Motor neuron (in vitro differentiated cells): ENCODE results near the gene TUBA4A. TPM values are rescaled to one million over a fixed set of nuclear protein-coding genes. Genes with fewer than 3 reads are reported as not detected.
A peak's percentile ranks its signal among the peaks of the same experiment; 100 is the strongest.

Experiments used
- ATAC-seq, 8 experiments: fragments of 200-7000 bp; cut with Tn5 transposase; replicated peaks in 6 of 8; 2 replicates each; pipeline ENCODE4 v1.8.0; 2021; ENCODE audit warnings: mild to moderate bottlenecking in 8 of 8, moderate library complexity in 8 of 8
- H3K27ac ChIP-seq, 2 donors: fragments of 250-450 bp; sonication (Bioruptor Pico); 2 replicates each; pipeline ENCODE4 v1.9.0; 2021; ENCODE audit warnings: antibody characterized with exemption in 2 of 2, mild to moderate bottlenecking in 2 of 2, moderate library complexity in 1 of 2
- H3K4me1 ChIP-seq, 2 donors: fragments of 250-450 bp; sonication (Bioruptor Pico); replicated peaks in 1 of 2; 2 replicates each; pipeline ENCODE4 v1.6.1; 2021; ENCODE audit warnings: antibody characterized with exemption in 2 of 2, mild to moderate bottlenecking in 2 of 2, moderate library complexity in 1 of 2
- H3K4me3 ChIP-seq, 5 donors: fragments of 250-450 bp; sonication (Bioruptor Pico); 2 replicates each; pipeline ENCODE4 v1.9.0; 2021; ENCODE audit warnings: antibody characterized with exemption in 5 of 5, mild to moderate bottlenecking in 5 of 5, moderate library complexity in 4 of 5
- WGBS, 10 experiments: fragments of 450-650 bp; shearing (Covaris generic); methylation state at CpG; one replicate each; pipeline ENCODE4 v1.0.0; 2022; 5-methylcytosine and 5-hydroxymethylcytosine counted together
- in situ Hi-C, 9 experiments: fragments of 400-800 bp; cut with MboI; loops; one replicate each; pipeline ENCODE4 v1.15.0; 2021; ENCODE audit warnings: low sequenced_read_pairs in 9 of 9, low pct_unique_long_range_greater_than_20kb in 2 of 9; ENCODE audit not compliant: unreplicated experiment in 9 of 9
- total RNA-seq, 8 experiments: library from RNA; unstranded; fragments of 300-600 nt; gene quantifications; 2 replicates each; pipeline versions ENCODE4 v1.2.3 to v1.2.4, GENCODE V29; 2022

The TUBA4A gene
- total RNA-seq, 8 experiments from 2014 or later = 2.3 to 23.4 (median 4.7) TPM

GRCh38 chr2:219234331-219234730, 19.4 kb downstream of the TUBA4A start:
- whole genome bisulfite sequencing, 10 experiments = 80 to 100% (median 88%) methylated on average over 1 to 3 of the region's 3 CpGs; no CpG with 5 or more reads in 4 of the 10 experiments

GRCh38 chr2:219230059-219230540, 23.6 kb downstream of the TUBA4A start:
- in situ Hi-C loops = no loop called here
- peak in 5 of 8 experiments; percentile 1 to 14 (median 6) for ATAC-seq
- 0 to 10% (median 2%) methylated on average over 2 to 20 of the region's 24 CpGs; no CpG with 5 or more reads in 2 of the 10 experiments for WGBS, 10 experiments

More at GRCh38 chr2:219234331-219234730, 19.4 kb downstream of the TUBA4A start:
- H3K27ac ChIP-seq = no peak overlapping the region
- H3K4me3 ChIP-seq = no peak overlapping the region
- ATAC-seq = no peak
- peaks cover 6 to 8% of the 10 kb centered on the region in 2 donors for H3K4me1 ChIP-seq
- in situ Hi-C loops = no loop called here

GRCh38 chr2:219229305-219230058, 24.2 kb downstream of the TUBA4A start, which contains the start of the genes ANKZF1 and ATG9A:
Gene ANKZF1 (plus strand): TSS chr2:219229806. CDS start chr2:219230258, 452 bp downstream.
Gene ATG9A (minus strand): TSS chr2:219229636. CDS start chr2:219228024, 1,612 bp downstream.
- WGBS, 10 experiments = 0 to 7% (median 1%) methylated on average over 1 to 26 of the region's 80 CpGs; no CpG with 5 or more reads in 3 of the 10 experiments
- H3K4me3 ChIP-seq = peak within 1 kb of the TSS; percentile 55 to 90 (median 87)
- H3K27ac ChIP-seq = peak within 1 kb of the TSS; percentile 92 to 95
- H3K4me1 ChIP-seq = peaks cover 17 to 18% of the 10 kb centered on the region in 2 donors
- in situ Hi-C loops = no loop called here
- ATAC-seq = peak; percentile 93 to 98 (median 97)

More at GRCh38 chr2:219230059-219230540, 23.6 kb downstream of the TUBA4A start:
- H3K4me1 ChIP-seq = peaks cover 17 to 18% of the 10 kb centered on the region in 2 donors
- H3K27ac ChIP-seq = peak overlapping the region; percentile 62 to 68
- peak overlapping the region; percentile 55 to 90 (median 87) for H3K4me3 ChIP-seq

GRCh38 chr2:219228911-219229304, 24.8 kb downstream of the TUBA4A start:
- ATAC-seq = peak in 2 of 8 experiments; percentile 10 to 12
- Histone ChIP-seq H3K4me1 (peaks cover 17 to 18% of the 10 kb centered on the region in 2 donors), H3K4me3 (peak overlapping the region; percentile 55 to 90 (median 87)), H3K27ac (peak overlapping the region; percentile 92 to 95)
- WGBS, 10 experiments = 0 to 20% (median 0%) methylated on average over 1 to 4 of the region's 19 CpGs; no CpG with 5 or more reads in 6 of the 10 experiments
- in situ Hi-C loops = no loop called here

GRCh38 chr2:219228041-219228910, 25.4 kb downstream of the TUBA4A start:
- H3K4me1 ChIP-seq = peaks cover 17 to 18% of the 10 kb centered on the region in 2 donors
- 0 to 100% (median 45%) methylated on average over 1 to 5 of the region's 7 CpGs; no CpG with 5 or more reads in 2 of the 10 experiments for WGBS, 10 experiments
- peak overlapping the region; percentile 55 to 90 (median 87) for H3K4me3 ChIP-seq
- in situ Hi-C loops = no loop called here
- no peak for ATAC-seq
- peak overlapping the region; percentile 92 to 95 for H3K27ac ChIP-seq

- no peak for ATAC-seq
- WGBS, 10 experiments = 80 to 100% (median 98%) methylated on average over 1 to 3 of the region's 3 CpGs; no CpG with 5 or more reads in 2 of the 10 experiments
- in situ Hi-C loops = no loop called here
Observed at GRCh38 chr2:219225350-219225749, 28.4 kb downstream of the TUBA4A start.

GRCh38 chr2:219223831-219224610, 29.7 kb downstream of the TUBA4A start:
- in situ Hi-C loops = no loop called here
- ATAC-seq = no peak
- no peak overlapping the region for H3K4me3 ChIP-seq
- H3K4me1 ChIP-seq = peaks cover 16% of the 10 kb centered on the region in 2 donors
- no peak overlapping the region for H3K27ac ChIP-seq
- WGBS, 10 experiments = 81 to 100% (median 92%) methylated on average over 3 to 21 of the region's 31 CpGs; no CpG with 5 or more reads in 2 of the 10 experiments

More at GRCh38 chr2:219225350-219225749, 28.4 kb downstream of the TUBA4A start:
- Histone ChIP-seq H3K4me1 (peaks cover 10 to 11% of the 10 kb centered on the region in 2 donors), H3K4me3 (no peak overlapping the region), H3K27ac (no peak overlapping the region)

GRCh38 chr2:219221957-219222518, 31.7 kb downstream of the TUBA4A start:
- H3K4me1 ChIP-seq = peaks cover 11 to 12% of the 10 kb centered on the region in 2 donors
- WGBS, 10 experiments = 80 to 100% (median 92%) methylated on average over 1 to 5 of the region's 16 CpGs; no CpG with 5 or more reads in 2 of the 10 experiments
- H3K27ac ChIP-seq = no peak overlapping the region
- in situ Hi-C loops = no loop called here
- H3K4me3 ChIP-seq = no peak overlapping the region
- ATAC-seq = no peak

- ATAC-seq = no peak
- in situ Hi-C loops = no loop called here
- Histone ChIP-seq H3K4me1 (peaks cover 12 to 13% of the 10 kb centered on the region in 2 donors), H3K27ac (no peak overlapping the region), H3K4me3 (no peak overlapping the region)
- 82 to 100% (median 100%) methylated on average over 2 to 4 of the region's 19 CpGs; no CpG with 5 or more reads in 4 of the 10 experiments for WGBS, 10 experiments
Observed at GRCh38 chr2:219220652-219221402, 32.9 kb downstream of the TUBA4A start.

GRCh38 chr2:219219784-219220532, 33.8 kb downstream of the TUBA4A start:
- H3K27ac ChIP-seq = no peak overlapping the region
- peak overlapping the region in 1 of 5 donors; percentile 50 for H3K4me3 ChIP-seq
- H3K4me1 ChIP-seq = peaks cover 12 to 13% of the 10 kb centered on the region in 2 donors
- WGBS, 10 experiments = 87 to 100% (median 95%) methylated on average over 1 to 9 of the region's 18 CpGs; no CpG with 5 or more reads in 2 of the 10 experiments
- ATAC-seq = no peak
- in situ Hi-C loops = no loop called here
